ENCODE data around the gene MYH9.

MYH9 gene

DNA sequence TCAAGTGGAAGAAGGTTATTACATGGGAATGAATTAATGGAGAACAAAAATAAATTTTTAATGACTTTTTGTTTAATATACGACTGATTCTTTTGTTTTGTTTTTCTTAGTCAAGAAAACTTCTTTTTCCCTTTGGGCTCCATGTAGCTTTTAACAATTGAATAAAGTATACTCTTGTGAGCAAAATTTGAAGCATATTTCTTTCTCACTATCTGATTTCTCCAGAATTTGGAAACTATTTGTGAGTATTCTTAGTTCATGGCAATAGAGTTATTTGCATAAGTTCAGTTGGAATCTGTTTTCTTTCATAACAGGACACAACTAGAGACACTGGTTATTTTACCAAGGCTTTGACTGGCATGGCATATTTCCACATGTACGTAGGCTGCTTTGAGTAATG is 138.6 kb downstream of the MYH9 start:
- H3K79me2 ChIP-seq (ENCODE audit: insufficient read depth, low read length), result no peaks in the 10 kb centered on the region
- H3K9ac ChIP-seq (ENCODE audit: low read length), result no peak overlapping the region
- H3K9me3 ChIP-seq (ENCODE audit: low read length), result 0 out of 2 replicates have a peak, but pooled peaks cover 4% of the 10 kb centered on the region
- peaks cover 14% of the 10 kb centered on the region for H3K4me1 ChIP-seq (ENCODE audit: insufficient read depth, low read length, severe bottlenecking)
- no peak for TF ChIP-seq EZH2 (IDR thresholded peaks at IDR 0.05; ENCODE audit: borderline replicate concordance, low read length)
- TF ChIP-seq, protein P1, sequence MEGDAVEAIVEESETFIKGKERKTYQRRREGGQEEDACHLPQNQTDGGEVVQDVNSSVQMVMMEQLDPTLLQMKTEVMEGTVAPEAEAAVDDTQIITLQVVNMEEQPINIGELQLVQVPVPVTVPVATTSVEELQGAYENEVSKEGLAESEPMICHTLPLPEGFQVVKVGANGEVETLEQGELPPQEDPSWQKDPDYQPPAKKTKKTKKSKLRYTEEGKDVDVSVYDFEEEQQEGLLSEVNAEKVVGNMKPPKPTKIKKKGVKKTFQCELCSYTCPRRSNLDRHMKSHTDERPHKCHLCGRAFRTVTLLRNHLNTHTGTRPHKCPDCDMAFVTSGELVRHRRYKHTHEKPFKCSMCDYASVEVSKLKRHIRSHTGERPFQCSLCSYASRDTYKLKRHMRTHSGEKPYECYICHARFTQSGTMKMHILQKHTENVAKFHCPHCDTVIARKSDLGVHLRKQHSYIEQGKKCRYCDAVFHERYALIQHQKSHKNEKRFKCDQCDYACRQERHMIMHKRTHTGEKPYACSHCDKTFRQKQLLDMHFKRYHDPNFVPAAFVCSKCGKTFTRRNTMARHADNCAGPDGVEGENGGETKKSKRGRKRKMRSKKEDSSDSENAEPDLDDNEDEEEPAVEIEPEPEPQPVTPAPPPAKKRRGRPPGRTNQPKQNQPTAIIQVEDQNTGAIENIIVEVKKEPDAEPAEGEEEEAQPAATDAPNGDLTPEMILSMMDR (IDR thresholded peaks at IDR 0.05; ENCODE audit: low read length), result no peak
- H2AFZ ChIP-seq (ENCODE audit: low read length), result no peak overlapping the region
- no peak overlapping the region for H3K4me2 ChIP-seq (ENCODE audit: low read length)
- H3K36me3 ChIP-seq (ENCODE audit: insufficient read depth, low read length), result no peaks in the 10 kb centered on the region
- no peaks in the 10 kb centered on the region for H3K27me3 ChIP-seq (ENCODE audit: insufficient read depth, low read length)
- no peaks in the 10 kb centered on the region for H3F3A ChIP-seq (ENCODE audit: insufficient read depth, low read length)
- no peak overlapping the region for H3K4me3 ChIP-seq (ENCODE audit: low read depth, low read length, poor library complexity, severe bottlenecking)
- no peaks in the 10 kb centered on the region for H4K20me1 ChIP-seq (ENCODE audit: insufficient read depth, low read length)
- no peaks in the 10 kb centered on the region for H3K9me2 ChIP-seq (ENCODE audit: low read depth, low read length)
- no peak overlapping the region for H3K27ac ChIP-seq (ENCODE audit: low read depth, low read length, poor library complexity, severe bottlenecking)

DNA sequence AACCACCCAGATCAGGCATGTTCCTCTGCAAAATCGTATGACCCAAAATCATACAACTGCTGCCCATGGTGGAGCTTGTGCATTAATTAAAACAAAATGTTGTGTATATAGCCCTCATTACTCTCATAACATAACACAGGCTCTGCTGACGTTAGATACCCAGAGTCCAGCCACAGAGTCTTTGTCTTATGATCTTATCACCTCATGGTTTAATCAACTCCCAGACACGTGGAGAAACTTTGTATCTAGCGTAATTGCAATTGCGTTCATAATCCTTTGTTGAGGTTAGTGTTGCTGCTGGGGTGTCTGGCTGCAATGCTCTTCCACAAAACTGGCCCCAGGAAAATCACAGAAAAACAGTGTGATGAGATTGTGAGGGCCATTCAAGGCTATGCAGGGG is 139.8 kb downstream of the MYH9 start:
- H3K9me2 ChIP-seq (ENCODE audit: low read depth, low read length), result no peaks in the 10 kb centered on the region
- no peaks in the 10 kb centered on the region for H3K79me2 ChIP-seq (ENCODE audit: insufficient read depth, low read length)
- no peak overlapping the region for H2AFZ ChIP-seq (ENCODE audit: low read length)
- no peak overlapping the region for H3K9ac ChIP-seq (ENCODE audit: low read length)
- TF ChIP-seq, protein P1 (IDR thresholded peaks at IDR 0.05; ENCODE audit: low read length), result no peak
- TF ChIP-seq EZH2 (IDR thresholded peaks at IDR 0.05; ENCODE audit: borderline replicate concordance, low read length), result no peak
- no peaks in the 10 kb centered on the region for H3K27me3 ChIP-seq (ENCODE audit: insufficient read depth, low read length)
- H4K20me1 ChIP-seq (ENCODE audit: insufficient read depth, low read length), result no peaks in the 10 kb centered on the region
- H3K4me1 ChIP-seq (ENCODE audit: insufficient read depth, low read length, severe bottlenecking), result peaks cover 6% of the 10 kb centered on the region
- no peaks in the 10 kb centered on the region for H3K36me3 ChIP-seq (ENCODE audit: insufficient read depth, low read length)
- no peaks in the 10 kb centered on the region for H3F3A ChIP-seq (ENCODE audit: insufficient read depth, low read length)
- H3K27ac ChIP-seq (ENCODE audit: low read depth, low read length, poor library complexity, severe bottlenecking), result no peak overlapping the region
- H3K4me3 ChIP-seq (ENCODE audit: low read depth, low read length, poor library complexity, severe bottlenecking), result no peak overlapping the region
- H3K4me2 ChIP-seq (ENCODE audit: low read length), result no peak overlapping the region
- 0 out of 2 replicates have a peak, but pooled peaks cover 4% of the 10 kb centered on the region for H3K9me3 ChIP-seq (ENCODE audit: low read length)

DNA sequence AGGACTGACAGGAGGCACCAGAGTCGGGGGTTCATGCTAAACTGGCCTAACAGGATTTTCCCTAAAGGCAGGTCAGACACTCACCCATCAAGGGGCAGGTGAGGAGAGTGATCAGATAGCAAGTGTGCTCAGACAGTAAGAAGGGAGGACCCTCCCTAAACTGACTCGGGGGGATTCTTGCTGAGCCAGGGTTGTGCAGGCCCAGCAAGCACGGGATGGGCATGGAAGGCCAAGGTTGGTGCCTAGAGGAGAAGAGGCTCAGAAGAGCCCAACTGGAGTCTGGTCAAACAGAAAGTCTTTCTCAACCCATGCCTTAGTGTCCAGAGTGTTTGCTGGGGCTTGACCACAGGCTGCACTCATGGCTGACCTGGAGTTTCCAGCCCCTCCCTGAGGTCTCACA is 141.0 kb downstream of the MYH9 start:
- Histone ChIP-seq H3K4me1 (ENCODE audit: insufficient read depth, low read length, severe bottlenecking) (no peaks in the 10 kb centered on the region), H3K79me2 (ENCODE audit: insufficient read depth, low read length) (no peaks in the 10 kb centered on the region), H3K27me3 (ENCODE audit: insufficient read depth, low read length) (no peaks in the 10 kb centered on the region), H3K27ac (ENCODE audit: low read depth, low read length, poor library complexity, severe bottlenecking) (no peak overlapping the region), H2AFZ (ENCODE audit: low read length) (no peak overlapping the region), H3K9me2 (ENCODE audit: low read depth, low read length) (no peaks in the 10 kb centered on the region), H3K4me2 (ENCODE audit: low read length) (no peak overlapping the region), H3K9me3 (ENCODE audit: low read length) (0 out of 2 replicates have a peak, but pooled peaks cover 4% of the 10 kb centered on the region), H3K9ac (ENCODE audit: low read length) (no peak overlapping the region), H4K20me1 (ENCODE audit: insufficient read depth, low read length) (no peaks in the 10 kb centered on the region), H3K36me3 (ENCODE audit: insufficient read depth, low read length) (no peaks in the 10 kb centered on the region), H3K4me3 (ENCODE audit: low read depth, low read length, poor library complexity, severe bottlenecking) (no peak overlapping the region), H3F3A (ENCODE audit: insufficient read depth, low read length) (no peaks in the 10 kb centered on the region)
- no peak for TF ChIP-seq EZH2 (IDR thresholded peaks at IDR 0.05; ENCODE audit: borderline replicate concordance, low read length)
- TF ChIP-seq, protein P1 (IDR thresholded peaks at IDR 0.05; ENCODE audit: low read length), result no peak

Data from OCI-LY1 (cell line).